ENCODE data around the gene USP30.

DNA sequence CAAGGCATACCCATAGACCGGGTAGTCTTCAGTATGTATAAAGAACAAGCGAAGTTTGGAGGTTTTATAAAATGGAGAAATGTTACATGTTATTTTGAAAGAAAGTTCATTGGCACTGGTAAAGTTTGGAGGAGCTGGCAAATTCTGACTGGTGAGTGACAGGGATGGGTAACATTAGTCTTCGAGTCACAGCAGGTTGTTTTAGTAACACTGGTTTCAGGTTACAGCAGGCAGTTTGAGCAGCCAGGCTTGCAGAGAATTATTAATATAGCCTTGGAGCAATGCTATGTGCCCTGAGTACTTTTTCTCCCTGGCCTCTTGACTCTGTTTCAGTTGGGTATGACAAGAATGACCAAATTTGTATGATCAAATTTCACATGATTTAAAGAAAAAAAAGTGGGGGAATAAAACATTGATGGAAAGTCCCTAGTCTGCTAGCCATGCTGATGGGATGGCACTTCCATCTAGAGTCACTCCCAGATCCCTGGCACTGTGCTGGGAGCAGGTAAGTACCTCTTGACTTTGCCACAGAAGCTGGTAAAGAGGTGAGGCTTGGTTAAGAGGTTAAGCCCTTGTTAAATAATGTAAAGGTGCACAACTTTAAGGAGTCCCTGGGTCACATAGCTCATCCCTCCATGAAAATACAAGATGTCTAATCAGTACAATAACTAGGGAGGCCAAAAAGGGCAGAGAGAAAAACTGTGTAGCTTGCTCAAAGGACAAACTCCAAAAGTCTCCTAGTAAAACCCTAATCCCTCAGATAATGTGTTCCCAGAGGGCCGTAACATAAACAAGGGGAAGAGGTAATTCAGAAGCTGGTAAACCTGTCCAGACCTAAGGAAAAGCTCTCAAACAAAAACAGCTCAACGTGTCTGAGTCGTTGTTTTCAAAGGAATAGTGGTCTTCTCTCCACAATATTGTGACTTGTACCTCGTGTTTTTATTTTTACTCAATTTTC is 18.9 kb upstream of the USP30 start:
- TF ChIP-seq YY1 (IDR thresholded peaks at IDR 0.05; ENCODE audit: insufficient read depth, insufficient read length) (no peak), ZNF274 (IDR thresholded peaks at IDR 0.05; ENCODE audit: low read depth, low read length) (no peak), SUZ12 (IDR thresholded peaks at IDR 0.05; ENCODE audit: extremely low read depth, insufficient read depth, insufficient read length) (no peak)

All from NT2/D1 (cell line).